ENCODE measurements around the gene LRRIQ4. TPM values are rescaled to one million over a fixed set of nuclear protein-coding genes. Genes with fewer than 3 reads are reported as not detected.

LRRIQ4 gene
- total and polyA plus RNA-seq, 11 donors: not detected

GRCh38 chr3:169836078-169836941 lies 23.6 kb downstream of the LRRIQ4 start:
- no peak for DNase-seq
- intact Hi-C loops (cut with DNase I): no loop called here

GRCh38 chr3:169836942-169837275 lies 24.2 kb downstream of the LRRIQ4 start:
- ATAC-seq: peak in 2 of 4 donors; percentile 31 to 53
- no peaks in the 10 kb centered on the region for H3K27me3 ChIP-seq
- WGBS, 4 donors: 68 to 84% (median 80%) methylated on average over 3 of the region's 3 CpGs

More at GRCh38 chr3:169836078-169836941, 23.6 kb downstream of the LRRIQ4 start:
- Histone ChIP-seq H3K9me3 (no peaks in the 10 kb centered on the region), H3K4me3 (no peak overlapping the region), H3K27ac (no peak overlapping the region), H3K36me3 (no peaks in the 10 kb centered on the region), H3K4me1 (no peaks in the 10 kb centered on the region), H3K27me3 (no peaks in the 10 kb centered on the region)
- TF ChIP-seq POLR2A (IDR thresholded peaks at IDR 0.05) (no peak), CTCF (IDR thresholded peaks at IDR 0.05) (no peak)
- ATAC-seq: peak in 2 of 4 donors; percentile 36 to 41
- 74 to 85% (median 76%) methylated on average over 5 of the region's 5 CpGs for WGBS, 4 donors

DNA sequence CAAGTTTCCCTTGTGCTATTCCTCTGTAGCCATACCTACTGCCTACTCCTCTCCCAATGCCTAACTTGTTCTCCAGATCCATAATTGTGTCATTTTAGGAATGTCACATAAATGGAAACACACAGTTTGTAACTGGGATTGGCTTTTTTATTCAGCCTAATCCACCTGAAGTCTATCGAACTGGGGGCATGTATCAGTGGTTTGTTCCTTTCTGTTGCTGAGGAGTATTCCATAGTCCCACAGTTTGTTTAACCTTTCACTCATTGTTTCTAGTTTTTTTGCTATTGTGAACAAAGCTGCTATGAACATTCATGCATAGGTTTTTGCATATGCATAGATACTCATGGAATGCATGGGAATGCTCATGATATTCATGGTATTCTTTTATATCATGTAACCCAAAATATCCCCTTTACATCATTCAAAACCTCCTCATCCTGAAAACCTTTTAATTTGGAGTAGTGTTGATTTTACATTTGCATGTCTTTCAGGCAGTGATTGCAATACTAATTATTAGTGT lies 25.9 kb downstream of the LRRIQ4 start:
- Histone ChIP-seq H3K4me3 (no peak overlapping the region), H3K27me3 (no peaks in the 10 kb centered on the region), H3K4me1 (no peaks in the 10 kb centered on the region), H3K27ac (no peak overlapping the region), H3K36me3 (no peaks in the 10 kb centered on the region), H3K9me3 (no peaks in the 10 kb centered on the region)
- ATAC-seq (no peak), DNase-seq (no peak)
- intact Hi-C loops (cut with DNase I): no loop called here
- TF ChIP-seq CTCF (IDR thresholded peaks at IDR 0.05): no peak
- no peak for TF ChIP-seq POLR2A (IDR thresholded peaks at IDR 0.05)
- 93 to 100% (median 98%) methylated on average over 1 of the region's 1 CpG for WGBS, 4 donors

More at GRCh38 chr3:169836942-169837275, 24.2 kb downstream of the LRRIQ4 start:
- intact Hi-C loops (cut with DNase I): no loop called here
- H3K27ac ChIP-seq: no peak overlapping the region
- no peak for DNase-seq
- no peak overlapping the region for H3K4me3 ChIP-seq
- H3K4me1 ChIP-seq: no peaks in the 10 kb centered on the region
- H3K9me3 ChIP-seq: no peaks in the 10 kb centered on the region
- no peaks in the 10 kb centered on the region for H3K36me3 ChIP-seq
- TF ChIP-seq POLR2A (IDR thresholded peaks at IDR 0.05): no peak
- no peak for TF ChIP-seq CTCF (IDR thresholded peaks at IDR 0.05)

- WGBS, 4 donors: 42 to 58% (median 45%) methylated on average over 4 of the region's 4 CpGs
Observed at GRCh38 chr3:169841171-169841570, 28.5 kb downstream of the LRRIQ4 start.

More at GRCh38 chr3:169841171-169841570, 28.5 kb downstream of the LRRIQ4 start:
- H3K27me3 ChIP-seq: no peaks in the 10 kb centered on the region
- no peaks in the 10 kb centered on the region for H3K9me3 ChIP-seq
- no peak overlapping the region for H3K27ac ChIP-seq
- DNase-seq (no peak), ATAC-seq (no peak)
- H3K4me1 ChIP-seq: no peaks in the 10 kb centered on the region
- no peak for TF ChIP-seq POLR2A (IDR thresholded peaks at IDR 0.05)
- TF ChIP-seq CTCF (IDR thresholded peaks at IDR 0.05): no peak
- H3K4me3 ChIP-seq: no peak overlapping the region
- H3K36me3 ChIP-seq: no peaks in the 10 kb centered on the region
- intact Hi-C loops (cut with DNase I): no loop called here
